Left ventricle myocardium inferior (tissue), 1 donor: Measurements from ENCODE around the gene PDE3B. TPM values are rescaled to one million over a fixed set of nuclear protein-coding genes. Genes with fewer than 3 reads are reported as not detected.
"Not testable (repeated sequence)": the region's sequence is repeated elsewhere in the genome, so short reads cannot be mapped to it uniquely, and the experiment has no call there.

Experiments used
- DNase-seq: peaks from one replicate; pipeline ENCODE4 v3.0.0-alpha.2; 2020
- H3K27ac ChIP-seq: fragments of 200-600 bp; replicated peaks from 2 replicates; pipeline ENCODE4 v1.8.0; 2021
- H3K27me3 ChIP-seq: fragments of 200-600 bp; 2 replicates; pipeline ENCODE4 v1.8.0; 2021; ENCODE audit warnings: low read depth
- H3K36me3 ChIP-seq: fragments of 200-600 bp; 2 replicates; pipeline ENCODE4 v1.8.0; 2021
- H3K4me1 ChIP-seq: fragments of 200-600 bp; 2 replicates; pipeline ENCODE4 v1.8.0; 2021
- H3K4me3 ChIP-seq: fragments of 200-600 bp; 2 replicates; pipeline ENCODE4 v1.8.0; 2021; ENCODE audit warnings: mild to moderate bottlenecking, moderate library complexity
- H3K9me3 ChIP-seq: fragments of 200-600 bp; replicated peaks from 2 replicates; pipeline ENCODE4 v1.8.0; 2021
- CTCF ChIP-seq: fragments of 200-600 bp; IDR thresholded peaks from 2 replicates; pipeline ENCODE4 v1.8.0; 2021; ENCODE audit warnings: antibody characterized with exemption, mild to moderate bottlenecking, borderline replicate concordance
- intact Hi-C: fragments of 100-400 bp; cut with micrococcal nuclease; formaldehyde crosslinking; loops from one replicate; pipeline ENCODE4 v1.11.0; 2022
- total RNA-seq: library from RNA; stranded (reverse); fragmentation: NEBNext Ultra II Directional; extraction: Animal tissue kit (Norgen Biotek cat#: 25700); gene quantifications from one replicate; pipeline ENCODE4 v1.2.1, GENCODE V29; 2021
- donor health status: DM: no; HTN: yes; CAD: no; lungs with severe emphysema.

PDE3B gene
- total RNA-seq, 1 donor from 2014 or later: 5.9 TPM

- Histone ChIP-seq H3K9me3 (peaks cover 8% of the 10 kb centered on the region), H3K27ac (no peak overlapping the region), H3K36me3 (no peaks in the 10 kb centered on the region), H3K27me3 (no peaks in the 10 kb centered on the region), H3K4me3 (no peak overlapping the region), H3K4me1 (peaks cover 7% of the 10 kb centered on the region)
- DNase-seq: no peak
- TF ChIP-seq CTCF: no peak
- intact Hi-C loops: no loop called here
Observed at GRCh38 chr11:14687456-14687855, 43.9 kb downstream of the PDE3B start.

GRCh38 chr11:14687943-14688627, 44.5 kb downstream of the PDE3B start:
- H3K9me3 ChIP-seq: peaks cover 15% of the 10 kb centered on the region
- peak overlapping the region; percentile 8 for H3K4me3 ChIP-seq
- no peak for TF ChIP-seq CTCF
- no peak for DNase-seq
- no peaks in the 10 kb centered on the region for H3K36me3 ChIP-seq
- peaks cover 7% of the 10 kb centered on the region for H3K4me1 ChIP-seq
- no peak overlapping the region for H3K27ac ChIP-seq
- intact Hi-C loops: no loop called here
- H3K27me3 ChIP-seq: no peaks in the 10 kb centered on the region

- H3K27ac ChIP-seq, H3K36me3 ChIP-seq, intact Hi-C loops: not testable (repeated sequence)
Observed at GRCh38 chr11:14695656-14696055, 52.1 kb downstream of the PDE3B start.

GRCh38 chr11:14698771-14699170, 55.2 kb downstream of the PDE3B start:
- peaks cover 22% of the 10 kb centered on the region for H3K9me3 ChIP-seq
- no peaks in the 10 kb centered on the region for H3K4me1 ChIP-seq
- intact Hi-C loops: no loop called here
- no peak overlapping the region for H3K4me3 ChIP-seq
- H3K27me3 ChIP-seq: no peaks in the 10 kb centered on the region
- no peak for TF ChIP-seq CTCF
- no peak overlapping the region for H3K27ac ChIP-seq
- H3K36me3 ChIP-seq: no peaks in the 10 kb centered on the region
- DNase-seq: no peak

More at GRCh38 chr11:14695656-14696055, 52.1 kb downstream of the PDE3B start:
- H3K4me3 ChIP-seq, H3K4me1 ChIP-seq, H3K27me3 ChIP-seq, DNase-seq: not testable (repeated sequence)
- peaks cover 31% of the 10 kb centered on the region for H3K9me3 ChIP-seq

- Histone ChIP-seq H3K9me3 (peaks cover 20% of the 10 kb centered on the region), H3K27ac (no peak overlapping the region), H3K4me1 (no peaks in the 10 kb centered on the region), H3K36me3 (no peaks in the 10 kb centered on the region), H3K4me3 (no peak overlapping the region), H3K27me3 (no peaks in the 10 kb centered on the region)
- intact Hi-C loops: no loop called here
- DNase-seq: no peak
- TF ChIP-seq CTCF: no peak
Observed at GRCh38 chr11:14700593-14700992, 57.0 kb downstream of the PDE3B start.

- no peaks in the 10 kb centered on the region for H3K36me3 ChIP-seq
- no peaks in the 10 kb centered on the region for H3K4me1 ChIP-seq
- H3K27me3 ChIP-seq: no peaks in the 10 kb centered on the region
- TF ChIP-seq CTCF: no peak
- no peak overlapping the region for H3K4me3 ChIP-seq
- DNase-seq: no peak
- intact Hi-C loops: no loop called here
- H3K9me3 ChIP-seq: peaks cover 17% of the 10 kb centered on the region
- H3K27ac ChIP-seq: no peak overlapping the region
Observed at GRCh38 chr11:14702760-14703159, 59.2 kb downstream of the PDE3B start.
